Measurements from ENCODE around the gene PCMTD2.

The PCMTD2 gene

GRCh38 chr20:64211874-64212658 lies 43.5 kb upstream of the PCMTD2 start:
- Mint-ChIP-seq H3K9me3 (no peaks in the 10 kb centered on the region), H3K36me3 (ENCODE audit: low read depth) (no peaks in the 10 kb centered on the region)

DNA sequence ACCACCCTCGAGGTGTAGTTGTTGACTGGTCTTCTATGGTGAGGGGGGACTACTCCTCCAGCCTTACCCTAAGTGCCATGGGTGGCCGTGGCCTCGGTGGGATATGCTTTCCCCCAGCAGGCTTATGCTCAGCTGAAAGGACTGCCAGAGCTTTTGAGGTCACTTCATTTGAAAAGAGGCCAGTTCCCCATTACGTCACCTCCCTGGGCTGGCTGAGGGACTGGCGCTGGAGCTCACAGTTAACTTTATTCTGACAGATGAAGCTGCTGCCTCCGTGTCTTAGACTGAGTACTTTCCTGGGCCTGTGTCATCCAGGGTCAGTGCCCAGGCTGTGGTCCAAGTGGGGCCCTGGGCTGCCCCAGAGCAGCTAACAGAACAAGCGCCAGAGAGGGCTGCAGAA lies 42.8 kb upstream of the PCMTD2 start:
- H3K9me3 Mint-ChIP-seq, result no peaks in the 10 kb centered on the region
- peaks cover 24% of the 10 kb centered on the region for H3K27me3 Mint-ChIP-seq (ENCODE audit: low read depth)
- TF ChIP-seq, protein P1, sequence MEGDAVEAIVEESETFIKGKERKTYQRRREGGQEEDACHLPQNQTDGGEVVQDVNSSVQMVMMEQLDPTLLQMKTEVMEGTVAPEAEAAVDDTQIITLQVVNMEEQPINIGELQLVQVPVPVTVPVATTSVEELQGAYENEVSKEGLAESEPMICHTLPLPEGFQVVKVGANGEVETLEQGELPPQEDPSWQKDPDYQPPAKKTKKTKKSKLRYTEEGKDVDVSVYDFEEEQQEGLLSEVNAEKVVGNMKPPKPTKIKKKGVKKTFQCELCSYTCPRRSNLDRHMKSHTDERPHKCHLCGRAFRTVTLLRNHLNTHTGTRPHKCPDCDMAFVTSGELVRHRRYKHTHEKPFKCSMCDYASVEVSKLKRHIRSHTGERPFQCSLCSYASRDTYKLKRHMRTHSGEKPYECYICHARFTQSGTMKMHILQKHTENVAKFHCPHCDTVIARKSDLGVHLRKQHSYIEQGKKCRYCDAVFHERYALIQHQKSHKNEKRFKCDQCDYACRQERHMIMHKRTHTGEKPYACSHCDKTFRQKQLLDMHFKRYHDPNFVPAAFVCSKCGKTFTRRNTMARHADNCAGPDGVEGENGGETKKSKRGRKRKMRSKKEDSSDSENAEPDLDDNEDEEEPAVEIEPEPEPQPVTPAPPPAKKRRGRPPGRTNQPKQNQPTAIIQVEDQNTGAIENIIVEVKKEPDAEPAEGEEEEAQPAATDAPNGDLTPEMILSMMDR (IDR thresholded peaks at IDR 0.05; ENCODE audit: unreplicated experiment in 3 of 3), result no peak
- H3K27ac Mint-ChIP-seq, result peak overlapping the region in 2 of 3 experiments; percentile 74 to 86
- peaks cover 45% of the 10 kb centered on the region for H3K4me1 Mint-ChIP-seq
- no peaks in the 10 kb centered on the region for H3K36me3 Mint-ChIP-seq (ENCODE audit: low read depth)
- H3K4me3 Mint-ChIP-seq, result peak overlapping the region in 1 of 3 experiments; percentile 73

More at GRCh38 chr20:64211874-64212658, 43.5 kb upstream of the PCMTD2 start:
- Mint-ChIP-seq H3K4me3 (no peak overlapping the region), H3K4me1 (peaks cover 39% of the 10 kb centered on the region), H3K27me3 (ENCODE audit: low read depth) (peaks cover 24% of the 10 kb centered on the region), H3K27ac (peak overlapping the region in 1 of 3 experiments; percentile 86)
- TF ChIP-seq, protein P1 (IDR thresholded peaks at IDR 0.05; ENCODE audit: unreplicated experiment in 3 of 3), result no peak

DNA sequence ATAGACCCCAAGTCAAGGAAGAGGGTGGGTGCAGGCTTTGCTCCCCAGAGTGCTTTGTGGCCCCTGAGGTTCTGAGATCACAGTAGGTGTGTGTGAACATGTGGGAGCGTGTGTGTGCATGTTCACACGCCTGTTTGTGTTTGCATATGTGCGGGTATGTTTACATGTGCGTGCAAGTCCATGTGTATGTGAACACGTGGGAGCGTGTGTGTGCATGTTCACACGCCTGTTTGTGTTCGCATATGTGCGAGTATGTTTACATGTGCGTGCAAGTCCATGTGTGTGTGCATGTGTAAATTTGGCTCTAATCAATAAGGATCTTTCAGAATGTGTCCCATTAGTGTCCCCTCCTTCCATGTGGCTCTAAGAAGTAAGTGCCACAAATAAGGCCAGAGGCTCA lies 41.4 kb upstream of the PCMTD2 start:
- Mint-ChIP-seq H3K9me3 (no peaks in the 10 kb centered on the region), H3K4me1 (peaks cover 53% of the 10 kb centered on the region), H3K27ac (peak overlapping the region in 2 of 3 experiments; percentile 9 to 66), H3K4me3 (no peak overlapping the region), H3K36me3 (ENCODE audit: low read depth) (no peaks in the 10 kb centered on the region), H3K27me3 (ENCODE audit: low read depth) (peaks cover 28% of the 10 kb centered on the region)
- TF ChIP-seq, protein P1 (IDR thresholded peaks at IDR 0.05; ENCODE audit: unreplicated experiment in 3 of 3), result no peak

GRCh38 chr20:64214952-64215351 lies 40.6 kb upstream of the PCMTD2 start:
- Mint-ChIP-seq H3K4me1 (peaks cover 58% of the 10 kb centered on the region), H3K9me3 (no peaks in the 10 kb centered on the region), H3K27me3 (ENCODE audit: low read depth) (peaks cover 28% of the 10 kb centered on the region), H3K27ac (peak overlapping the region in 2 of 3 experiments; percentile 9 to 66), H3K4me3 (no peak overlapping the region), H3K36me3 (ENCODE audit: low read depth) (no peaks in the 10 kb centered on the region)
- TF ChIP-seq, protein P1 (IDR thresholded peaks at IDR 0.05; ENCODE audit: unreplicated experiment in 3 of 3), result no peak

- peaks cover 18% of the 10 kb centered on the region for H3K27me3 Mint-ChIP-seq (ENCODE audit: low read depth)
- no peaks in the 10 kb centered on the region for H3K36me3 Mint-ChIP-seq (ENCODE audit: low read depth)
- no peaks in the 10 kb centered on the region for H3K9me3 Mint-ChIP-seq
- H3K4me1 Mint-ChIP-seq, result peaks cover 57% of the 10 kb centered on the region
- TF ChIP-seq, protein P1 (IDR thresholded peaks at IDR 0.05; ENCODE audit: unreplicated experiment in 3 of 3), result no peak
- peak overlapping the region in 1 of 3 experiments; percentile 32 for H3K27ac Mint-ChIP-seq
- no peak overlapping the region for H3K4me3 Mint-ChIP-seq
Observed at GRCh38 chr20:64216036-64216435, 39.5 kb upstream of the PCMTD2 start.

DNA sequence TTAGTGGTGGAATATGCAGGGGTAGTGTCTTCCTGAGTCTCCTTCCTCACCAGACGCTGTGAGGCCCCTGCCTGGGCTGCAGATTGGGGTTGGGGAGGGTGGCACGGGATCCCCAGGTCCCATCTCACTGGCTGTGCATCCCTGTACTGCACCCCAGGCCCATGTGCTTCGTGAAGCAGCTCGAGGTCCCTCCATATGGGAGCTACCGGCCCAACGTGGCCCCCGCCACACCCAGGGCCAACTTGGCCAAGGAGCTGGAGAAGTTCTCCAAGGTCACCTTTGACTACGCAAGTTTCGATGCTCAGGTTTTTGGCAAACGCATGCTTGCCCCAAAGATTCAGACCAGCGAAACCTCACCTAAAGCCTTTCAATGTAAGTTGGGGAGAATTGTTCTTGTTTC lies 38.6 kb upstream of the PCMTD2 start:
- H3K4me3 Mint-ChIP-seq, result no peak overlapping the region
- peaks cover 24% of the 10 kb centered on the region for H3K27me3 Mint-ChIP-seq (ENCODE audit: low read depth)
- no peaks in the 10 kb centered on the region for H3K36me3 Mint-ChIP-seq (ENCODE audit: low read depth)
- TF ChIP-seq, protein P1 (IDR thresholded peaks at IDR 0.05; ENCODE audit: unreplicated experiment in 3 of 3), result no peak
- H3K9me3 Mint-ChIP-seq, result no peaks in the 10 kb centered on the region
- H3K27ac Mint-ChIP-seq, result no peak overlapping the region
- H3K4me1 Mint-ChIP-seq, result peaks cover 58% of the 10 kb centered on the region
